ENCODE data around the gene CYP2D6.

Gene CYP2D6

GRCh38 chr22:42163515-42163914 lies 32.9 kb upstream of the CYP2D6 start:
- H3K9me3 ChIP-seq: no peaks in the 10 kb centered on the region
- no peaks in the 10 kb centered on the region for H3K27me3 ChIP-seq
- H3K4me1 ChIP-seq: no peaks in the 10 kb centered on the region
- H3K4me3 ChIP-seq: no peak overlapping the region
- peaks cover 0 to 49% (median 7%) of the 10 kb centered on the region in 3 donors for H3K36me3 ChIP-seq
- no peak overlapping the region for H3K27ac ChIP-seq
- DNase-seq: no peak
- TF ChIP-seq, protein P1, sequence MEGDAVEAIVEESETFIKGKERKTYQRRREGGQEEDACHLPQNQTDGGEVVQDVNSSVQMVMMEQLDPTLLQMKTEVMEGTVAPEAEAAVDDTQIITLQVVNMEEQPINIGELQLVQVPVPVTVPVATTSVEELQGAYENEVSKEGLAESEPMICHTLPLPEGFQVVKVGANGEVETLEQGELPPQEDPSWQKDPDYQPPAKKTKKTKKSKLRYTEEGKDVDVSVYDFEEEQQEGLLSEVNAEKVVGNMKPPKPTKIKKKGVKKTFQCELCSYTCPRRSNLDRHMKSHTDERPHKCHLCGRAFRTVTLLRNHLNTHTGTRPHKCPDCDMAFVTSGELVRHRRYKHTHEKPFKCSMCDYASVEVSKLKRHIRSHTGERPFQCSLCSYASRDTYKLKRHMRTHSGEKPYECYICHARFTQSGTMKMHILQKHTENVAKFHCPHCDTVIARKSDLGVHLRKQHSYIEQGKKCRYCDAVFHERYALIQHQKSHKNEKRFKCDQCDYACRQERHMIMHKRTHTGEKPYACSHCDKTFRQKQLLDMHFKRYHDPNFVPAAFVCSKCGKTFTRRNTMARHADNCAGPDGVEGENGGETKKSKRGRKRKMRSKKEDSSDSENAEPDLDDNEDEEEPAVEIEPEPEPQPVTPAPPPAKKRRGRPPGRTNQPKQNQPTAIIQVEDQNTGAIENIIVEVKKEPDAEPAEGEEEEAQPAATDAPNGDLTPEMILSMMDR (IDR thresholded peaks at IDR 0.05): no peak
- intact Hi-C loops (cut with DNase I; ENCODE audit: low total_unique reads): loop anchor here (10.0 kb wide), 1 partner anchor 69 kb away; the partner anchor contains the start of gene NDUFA6

GRCh38 chr22:42162728-42163489 lies 32.3 kb upstream of the CYP2D6 start:
- Histone ChIP-seq H3K4me1 (no peaks in the 10 kb centered on the region), H3K27ac (no peak overlapping the region), H3K4me3 (no peak overlapping the region), H3K27me3 (no peaks in the 10 kb centered on the region), H3K9me3 (no peaks in the 10 kb centered on the region), H3K36me3 (peaks cover 0 to 46% (median 7%) of the 10 kb centered on the region in 3 donors)
- TF ChIP-seq, protein P1 (IDR thresholded peaks at IDR 0.05): no peak
- DNase-seq: no peak
- intact Hi-C loops (cut with DNase I; ENCODE audit: low total_unique reads): loop anchor here (10.0 kb wide), 1 partner anchor 68 kb away; the partner anchor contains the start of gene NDUFA6

DNA sequence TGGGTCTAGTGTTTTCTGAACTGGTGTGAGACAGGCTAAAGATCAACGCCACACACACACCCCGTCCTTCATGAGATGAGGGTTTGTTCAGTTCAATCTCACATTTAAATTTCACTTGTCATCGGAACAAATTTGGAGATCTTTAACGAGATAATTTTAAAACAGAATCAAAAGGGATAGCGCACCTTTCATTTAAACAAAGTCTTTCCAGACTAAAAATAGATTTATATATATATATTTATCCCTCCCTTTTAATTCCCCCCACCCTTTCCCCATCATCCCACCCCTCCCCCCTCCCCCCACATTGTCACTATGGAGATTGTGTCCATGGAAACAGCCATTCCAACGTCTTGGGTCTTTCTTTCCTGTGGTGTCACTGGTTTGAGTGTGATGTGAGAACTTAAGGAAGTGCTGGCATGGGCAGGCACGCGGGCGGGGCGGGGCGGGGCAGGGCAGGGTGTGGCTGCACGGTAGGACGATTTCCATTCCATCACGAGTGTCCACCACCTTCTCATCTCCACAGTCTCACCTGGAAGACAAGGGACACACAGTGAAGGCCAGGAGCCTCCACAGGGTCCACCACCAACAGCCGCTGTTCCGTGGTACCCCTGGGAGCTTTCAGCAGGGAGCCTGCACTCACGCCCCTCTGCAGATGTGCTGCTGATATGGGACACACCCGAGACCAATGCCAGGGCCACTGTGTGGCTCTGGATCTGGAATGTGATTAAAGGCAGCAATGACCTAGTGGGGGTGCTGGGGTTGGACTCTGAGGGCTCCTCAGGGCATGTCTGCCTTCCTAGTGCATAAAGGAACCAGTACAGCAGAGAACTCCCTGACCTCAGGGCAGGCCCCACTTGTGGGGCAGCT lies 30.5 kb upstream of the CYP2D6 start:
- H3K36me3 ChIP-seq: peaks cover 0 to 40% (median 8%) of the 10 kb centered on the region in 3 donors
- H3K4me1 ChIP-seq: no peaks in the 10 kb centered on the region
- no peaks in the 10 kb centered on the region for H3K9me3 ChIP-seq
- no peak overlapping the region for H3K27ac ChIP-seq
- no peak overlapping the region for H3K4me3 ChIP-seq
- DNase-seq: no peak
- intact Hi-C loops (cut with DNase I; ENCODE audit: low total_unique reads): loop anchor here (10.0 kb wide), 1 partner anchor 66 kb away; the partner anchor contains the start of gene NDUFA6
- TF ChIP-seq, protein P1 (IDR thresholded peaks at IDR 0.05): no peak
- no peaks in the 10 kb centered on the region for H3K27me3 ChIP-seq

GRCh38 chr22:42160251-42160650 lies 29.6 kb upstream of the CYP2D6 start:
- TF ChIP-seq, protein P1 (IDR thresholded peaks at IDR 0.05): no peak
- H3K36me3 ChIP-seq: peaks cover 0 to 43% (median 15%) of the 10 kb centered on the region in 3 donors
- H3K27ac ChIP-seq: no peak overlapping the region
- intact Hi-C loops (cut with DNase I; ENCODE audit: low total_unique reads): loop anchor here (10.0 kb wide), 1 partner anchor 65 kb away; the partner anchor contains the start of gene NDUFA6
- H3K27me3 ChIP-seq: no peaks in the 10 kb centered on the region
- DNase-seq: no peak
- H3K4me1 ChIP-seq: no peaks in the 10 kb centered on the region
- no peak overlapping the region for H3K4me3 ChIP-seq
- no peaks in the 10 kb centered on the region for H3K9me3 ChIP-seq

DNA sequence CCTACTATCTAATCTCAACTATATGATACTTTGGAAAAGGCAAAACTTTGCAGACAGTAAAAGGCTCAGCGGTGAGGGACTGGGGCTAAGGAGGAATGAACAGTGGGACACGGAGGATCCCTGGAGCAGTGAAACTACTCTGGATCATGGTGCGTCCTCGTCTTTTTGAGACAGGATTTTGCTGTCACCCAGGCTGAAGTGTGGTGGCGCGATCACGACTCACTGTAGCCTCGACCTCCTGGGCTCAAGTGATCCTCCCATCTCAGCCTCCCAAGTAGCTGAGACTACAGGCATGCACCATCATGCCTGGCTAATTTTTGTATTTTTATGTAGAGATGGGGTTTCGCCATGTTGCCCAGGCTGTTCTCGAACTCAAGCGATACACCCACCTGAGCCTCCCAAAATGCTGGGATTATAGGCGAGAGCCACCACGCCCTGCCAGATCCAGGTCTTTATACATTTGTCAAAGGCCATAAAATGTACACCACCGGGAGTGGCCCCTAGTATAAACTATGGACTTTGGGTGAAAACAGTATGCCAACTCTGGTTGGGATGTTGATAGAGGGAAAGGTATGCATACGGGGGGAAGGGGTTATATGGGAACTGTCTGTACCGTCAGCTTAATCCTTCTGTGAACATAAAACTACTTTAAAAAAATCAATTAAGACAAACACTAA lies 28.0 kb upstream of the CYP2D6 start:
- Histone ChIP-seq H3K27me3 (no peaks in the 10 kb centered on the region), H3K27ac (no peak overlapping the region), H3K36me3 (peaks cover 0 to 46% (median 16%) of the 10 kb centered on the region in 3 donors), H3K9me3 (no peaks in the 10 kb centered on the region), H3K4me1 (no peaks in the 10 kb centered on the region), H3K4me3 (no peak overlapping the region)
- intact Hi-C loops (cut with DNase I; ENCODE audit: low total_unique reads): no loop called here
- TF ChIP-seq, protein P1 (IDR thresholded peaks at IDR 0.05): no peak
- DNase-seq: no peak

All from tibial artery (tissue), 4 donors.